GM06990 (cell line): ENCODE results near the gene OR10G7.
"Not testable (repeated sequence)": the region's sequence is repeated elsewhere in the genome, so short reads cannot be mapped to it uniquely, and the experiment has no call there.

Source experiments
- DNase-seq: peaks from one replicate; pipeline ENCODE4 v3.0.0-alpha.2; 2011; ENCODE audit not compliant: insufficient read length; ENCODE audit errors: extremely low read depth
- H3K27me3 ChIP-seq: replicated peaks from 2 replicates; pipeline ENCODE4 v1.6.0; 2011; ENCODE audit warnings: low read length; ENCODE audit not compliant: control insufficient read depth, insufficient read depth
- H3K36me3 ChIP-seq: 2 replicates; pipeline ENCODE4 v1.5.1; 2011; ENCODE audit warnings: low read length; ENCODE audit not compliant: control insufficient read depth, insufficient read depth
- H3K4me3 ChIP-seq: replicated peaks from 2 replicates; pipeline ENCODE4 v1.5.1; 2011; ENCODE audit warnings: low read depth, mild to moderate bottlenecking, control low read depth, low read length
- CTCF ChIP-seq: IDR thresholded peaks from 2 replicates; pipeline ENCODE4 v1.5.1; 2011; ENCODE audit warnings: low read length, control low read depth, mild to moderate bottlenecking, inconsistent platforms; ENCODE audit not compliant: insufficient read depth, poor library complexity, severe bottlenecking

The OR10G7 gene

GRCh38 chr11:124039557-124039956, 1.6 kb downstream of the OR10G7 start:
- Histone ChIP-seq H3K36me3 (no peaks in the 10 kb centered on the region), H3K27me3 (no peaks in the 10 kb centered on the region; the same call in 1 of the 2 replicates), H3K4me3 (no peak overlapping the region)
- no peak for DNase-seq
- TF ChIP-seq CTCF: no peak

GRCh38 chr11:124036666-124037065, 4.5 kb downstream of the OR10G7 start:
- H3K4me3 ChIP-seq: no peak overlapping the region
- no peak for TF ChIP-seq CTCF
- no peak for DNase-seq
- no peaks in the 10 kb centered on the region for H3K36me3 ChIP-seq
- H3K27me3 ChIP-seq: no peaks in the 10 kb centered on the region

- H3K27me3 ChIP-seq: no peaks in the 10 kb centered on the region
- TF ChIP-seq CTCF: no peak
These were observed 14.6 kb downstream of the OR10G7 start, which contains the start of gene OR10G8 for GRCh38 chr11:124026498-124026897. Gene OR10G8, plus strand, starts transcription at chr11:124026798. Its CDS starts 2,825 bp downstream, at chr11:124029623.

GRCh38 chr11:124015837-124016236, 25.3 kb downstream of the OR10G7 start:
- not testable (repeated sequence) for H3K27me3 ChIP-seq, H3K36me3 ChIP-seq, DNase-seq, H3K4me3 ChIP-seq

More at GRCh38 chr11:124026498-124026897, 14.6 kb downstream of the OR10G7 start, which contains the start of gene OR10G8:
- no peak within 1 kb of the TSS for H3K4me3 ChIP-seq
- no peaks in the 10 kb centered on the region for H3K36me3 ChIP-seq
- DNase-seq: no peak

- Histone ChIP-seq H3K27me3 (no peaks in the 10 kb centered on the region), H3K4me3 (no peak within 1 kb of the TSS), H3K36me3 (no peaks in the 10 kb centered on the region)
- TF ChIP-seq CTCF: no peak
- no peak for DNase-seq
These were observed 28.4 kb downstream of the OR10G7 start, which contains the start of gene OR10G4 for GRCh38 chr11:124012697-124013096. Gene OR10G4, plus strand, starts transcription at chr11:124012997. Its CDS starts 2,578 bp downstream, at chr11:124015575.

GRCh38 chr11:123995119-123995518, 46.0 kb downstream of the OR10G7 start, which contains the start of gene OR10G6:
Gene OR10G6, minus strand, starts transcription at chr11:123995161. Its CDS starts 0 bp downstream, at chr11:123995161.
- Histone ChIP-seq H3K27me3 (no peaks in the 10 kb centered on the region; the same call in 1 of the 2 replicates), H3K4me3 (no peak within 1 kb of the TSS), H3K36me3 (no peaks in the 10 kb centered on the region)
- DNase-seq: no peak
- no peak for TF ChIP-seq CTCF
